ENCODE results near the gene OSGIN1.

OSGIN1 gene

GRCh38 chr16:83978401-83978904 is 25.4 kb downstream of the OSGIN1 start:
- ATAC-seq (ENCODE audit: insufficient read depth, low read depth), result no peak

GRCh38 chr16:83979441-83979840 is 26.4 kb downstream of the OSGIN1 start:
- H3K9ac ChIP-seq (ENCODE audit: low read depth, low read length), result no peak overlapping the region
- H3K4me3 ChIP-seq (ENCODE audit: low read depth in 1 of 2, low read length in 2 of 2), result no peak overlapping the region
- no peak overlapping the region for H2AFZ ChIP-seq (ENCODE audit: low read depth, low read length)
- ATAC-seq (ENCODE audit: insufficient read depth, low read depth) (no peak), DNase-seq (no peak)
- H3K36me3 ChIP-seq (ENCODE audit: insufficient read depth, low read length), result no peaks in the 10 kb centered on the region
- no peaks in the 10 kb centered on the region for H3K79me2 ChIP-seq (ENCODE audit: insufficient read depth, low read length)
- TF ChIP-seq CTCF (IDR thresholded peaks at IDR 0.05; ENCODE audit: borderline replicate concordance, extremely low read depth, low read length, poor library complexity, severe bottlenecking) (no peak), EZH2 (IDR thresholded peaks at IDR 0.05; ENCODE audit: borderline replicate concordance, low read depth, low read length, severe bottlenecking) (no peak)
- H3K27me3 ChIP-seq (ENCODE audit: insufficient read depth, low read length, poor library complexity), result no peaks in the 10 kb centered on the region
- H3K9me3 ChIP-seq (ENCODE audit: insufficient read depth, low read length, severe bottlenecking), result peaks cover 5% of the 10 kb centered on the region
- H3K4me2 ChIP-seq (ENCODE audit: insufficient read depth, low read length), result no peak overlapping the region
- no peak overlapping the region for H3K27ac ChIP-seq (ENCODE audit: low read length)
- H3K4me1 ChIP-seq (ENCODE audit: insufficient read depth, low read length), result no peaks in the 10 kb centered on the region
- H4K20me1 ChIP-seq (ENCODE audit: insufficient read depth, low read length), result no peaks in the 10 kb centered on the region; the same call in 1 of the 2 replicates

More at GRCh38 chr16:83978401-83978904, 25.4 kb downstream of the OSGIN1 start:
- Histone ChIP-seq H3K27ac (ENCODE audit: low read length) (no peak overlapping the region), H3K9ac (ENCODE audit: low read depth, low read length) (no peak overlapping the region), H3K4me3 (ENCODE audit: low read depth in 1 of 2, low read length in 2 of 2) (no peak overlapping the region), H3K79me2 (ENCODE audit: insufficient read depth, low read length) (no peaks in the 10 kb centered on the region), H3K9me3 (ENCODE audit: insufficient read depth, low read length, severe bottlenecking) (peaks cover 5% of the 10 kb centered on the region), H2AFZ (ENCODE audit: low read depth, low read length) (no peak overlapping the region), H4K20me1 (ENCODE audit: insufficient read depth, low read length) (no peaks in the 10 kb centered on the region; the same call in 1 of the 2 replicates), H3K36me3 (ENCODE audit: insufficient read depth, low read length) (no peaks in the 10 kb centered on the region), H3K4me2 (ENCODE audit: insufficient read depth, low read length) (no peak overlapping the region), H3K4me1 (ENCODE audit: insufficient read depth, low read length) (no peaks in the 10 kb centered on the region), H3K27me3 (ENCODE audit: insufficient read depth, low read length, poor library complexity) (no peaks in the 10 kb centered on the region)
- TF ChIP-seq EZH2 (IDR thresholded peaks at IDR 0.05; ENCODE audit: borderline replicate concordance, low read depth, low read length, severe bottlenecking) (no peak), CTCF (IDR thresholded peaks at IDR 0.05; ENCODE audit: borderline replicate concordance, extremely low read depth, low read length, poor library complexity, severe bottlenecking) (no peak)
- no peak for DNase-seq

GRCh38 chr16:83980794-83981193 is 27.8 kb downstream of the OSGIN1 start:
- H3K9me3 ChIP-seq (ENCODE audit: insufficient read depth, low read length, severe bottlenecking), result peaks cover 5% of the 10 kb centered on the region
- no peak for DNase-seq
- H3K79me2 ChIP-seq (ENCODE audit: insufficient read depth, low read length), result no peaks in the 10 kb centered on the region
- H3K9ac ChIP-seq (ENCODE audit: low read depth, low read length), result no peak overlapping the region
- no peak overlapping the region for H3K4me2 ChIP-seq (ENCODE audit: insufficient read depth, low read length)
- H3K27ac ChIP-seq (ENCODE audit: low read length), result no peak overlapping the region
- no peak overlapping the region for H3K4me3 ChIP-seq (ENCODE audit: low read depth in 1 of 2, low read length in 2 of 2)
- no peaks in the 10 kb centered on the region for H3K27me3 ChIP-seq (ENCODE audit: insufficient read depth, low read length, poor library complexity)
- H2AFZ ChIP-seq (ENCODE audit: low read depth, low read length), result no peak overlapping the region
- TF ChIP-seq CTCF (IDR thresholded peaks at IDR 0.05; ENCODE audit: borderline replicate concordance, extremely low read depth, low read length, poor library complexity, severe bottlenecking) (no peak), EZH2 (IDR thresholded peaks at IDR 0.05; ENCODE audit: borderline replicate concordance, low read depth, low read length, severe bottlenecking) (no peak)
- no peak for ATAC-seq (ENCODE audit: insufficient read depth, low read depth)
- no peaks in the 10 kb centered on the region for H3K4me1 ChIP-seq (ENCODE audit: insufficient read depth, low read length)
- H3K36me3 ChIP-seq (ENCODE audit: insufficient read depth, low read length), result no peaks in the 10 kb centered on the region
- no peaks in the 10 kb centered on the region; the same call in 1 of the 2 replicates for H4K20me1 ChIP-seq (ENCODE audit: insufficient read depth, low read length)
